Lower lobe of right lung (tissue), 2 donors: ENCODE data around the gene GPR157. TPM values are rescaled to one million over a fixed set of nuclear protein-coding genes. Genes with fewer than 3 reads are reported as not detected.
"Not testable (repeated sequence)": the region's sequence is repeated elsewhere in the genome, so short reads cannot be mapped to it uniquely, and the experiment has no call there.

Source experiments
- ATAC-seq, 2 donors: fragments of 200-7000 bp; cut with Tn5 transposase; one replicate each; pipeline ENCODE4 v1.9.1; 2020 to 2022; ENCODE audit warnings: mild to moderate bottlenecking in 2 of 2, moderate library complexity in 2 of 2
- DNase-seq: peaks from one replicate; pipeline ENCODE4 v3.0.0-alpha.2; 2020
- H3K27ac ChIP-seq: fragments of 200-600 bp; one replicate; pipeline ENCODE4 v1.8.0; 2022
- H3K27me3 ChIP-seq: fragments of 200-600 bp; one replicate; pipeline ENCODE4 v1.8.0; 2022; ENCODE audit warnings: low read depth
- H3K36me3 ChIP-seq: fragments of 200-600 bp; one replicate; pipeline ENCODE4 v1.8.0; 2022; ENCODE audit warnings: mild to moderate bottlenecking
- H3K4me1 ChIP-seq: fragments of 200-600 bp; one replicate; pipeline ENCODE4 v1.8.0; 2022
- H3K4me3 ChIP-seq: fragments of 200-600 bp; one replicate; pipeline ENCODE4 v1.8.0; 2022; ENCODE audit warnings: mild to moderate bottlenecking
- H3K9me3 ChIP-seq: fragments of 200-600 bp; one replicate; pipeline ENCODE4 v1.8.0; 2022
- CTCF ChIP-seq: fragments of 200-600 bp; IDR thresholded peaks from one replicate; pipeline ENCODE4 v1.8.0; 2022; ENCODE audit warnings: antibody characterized with exemption, mild to moderate bottlenecking
- intact Hi-C: fragments of 100-400 bp; cut with DNase I; formaldehyde crosslinking; loops from one replicate; pipeline ENCODE4 v1.11.0; 2022
- total RNA-seq: library from RNA; stranded (reverse); fragmentation: NEBNext Ultra II Directional; extraction: Animal tissue kit (Norgen Biotek cat#: 25700); gene quantifications from one replicate; pipeline ENCODE4 v1.2.1, GENCODE V29; 2021
- donor health status: DM: no; HTN: yes; CAD: no; lungs with severe emphysema.

Gene GPR157
- total RNA-seq, 1 donor from 2014 or later = 14.2 TPM

- Histone ChIP-seq H3K4me3 (no peak overlapping the region), H3K27me3 (no peaks in the 10 kb centered on the region), H3K27ac (no peak overlapping the region), H3K4me1 (peaks cover 35% of the 10 kb centered on the region), H3K9me3 (no peaks in the 10 kb centered on the region), H3K36me3 (no peaks in the 10 kb centered on the region)
- intact Hi-C loops = no loop called here
- no peak for DNase-seq
- no peak for TF ChIP-seq CTCF
- ATAC-seq = no peak
These were observed 32.4 kb upstream of the GPR157 start for GRCh38 chr1:9161342-9161741.

DNA sequence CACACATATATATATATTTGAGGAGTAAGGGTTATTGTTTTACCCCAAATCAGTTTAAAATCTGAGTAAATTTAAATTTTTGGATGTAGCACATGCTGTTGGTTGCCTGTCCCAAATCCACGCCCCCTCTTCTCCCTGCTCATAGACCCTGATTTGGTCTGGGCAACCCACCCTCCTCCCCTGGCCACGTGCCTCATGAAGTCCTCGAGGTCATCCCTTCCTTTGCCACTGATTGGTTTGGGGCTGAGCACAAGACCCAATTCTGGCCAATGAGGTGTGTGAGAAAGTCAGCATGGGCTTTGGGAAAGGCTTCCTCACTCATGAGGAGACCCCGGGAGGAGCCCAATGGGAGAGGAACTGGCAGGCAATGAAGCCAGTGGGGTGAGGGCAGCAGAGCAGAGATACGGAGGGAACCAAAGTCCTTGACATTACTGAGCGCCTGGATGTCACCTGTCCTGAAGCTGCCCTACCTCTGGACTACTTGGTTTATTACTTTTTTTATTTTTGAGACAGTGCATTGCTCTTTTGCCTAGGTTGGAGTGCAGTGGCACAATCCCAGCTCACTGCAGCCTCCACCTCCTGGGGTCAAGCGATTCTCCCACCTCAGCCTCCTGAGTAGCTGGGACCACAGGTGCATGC lies 31.3 kb upstream of the GPR157 start:
- Histone ChIP-seq H3K27ac (no peak overlapping the region), H3K9me3 (no peaks in the 10 kb centered on the region), H3K4me3 (no peak overlapping the region), H3K36me3 (no peaks in the 10 kb centered on the region), H3K4me1 (peaks cover 30% of the 10 kb centered on the region), H3K27me3 (no peaks in the 10 kb centered on the region)
- DNase-seq (no peak), ATAC-seq (no peak)
- no peak for TF ChIP-seq CTCF
- intact Hi-C loops = no loop called here

GRCh38 chr1:9155879-9156278 lies 27.0 kb upstream of the GPR157 start:
- Histone ChIP-seq H3K27ac (no peak overlapping the region), H3K36me3 (peaks cover 5% of the 10 kb centered on the region), H3K27me3 (no peaks in the 10 kb centered on the region), H3K4me3 (no peak overlapping the region), H3K9me3 (no peaks in the 10 kb centered on the region), H3K4me1 (peaks cover 16% of the 10 kb centered on the region)
- intact Hi-C loops = no loop called here
- DNase-seq (no peak), ATAC-seq (no peak)
- no peak for TF ChIP-seq CTCF

DNA sequence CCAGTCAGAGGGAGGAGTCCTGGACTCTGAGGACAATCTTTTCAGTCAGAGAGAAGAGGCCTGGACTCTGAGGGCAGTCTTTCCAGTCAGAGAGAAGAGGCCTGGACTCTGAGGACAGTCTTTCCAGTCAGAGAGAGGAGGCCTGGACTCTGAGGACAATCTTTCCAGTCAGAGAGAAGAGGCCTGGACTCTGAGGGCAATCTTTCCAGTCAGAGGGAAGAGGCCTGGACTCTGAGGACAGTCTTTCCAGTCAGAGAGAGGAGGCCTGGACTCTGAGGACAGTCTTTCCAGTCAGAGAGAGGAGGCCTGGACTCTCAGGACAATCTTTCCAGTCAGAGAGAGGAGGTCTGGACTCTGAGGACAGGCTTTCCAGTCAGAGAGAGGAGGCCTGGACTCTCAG lies 26.5 kb upstream of the GPR157 start:
- peaks cover 21% of the 10 kb centered on the region for H3K4me1 ChIP-seq
- H3K27me3 ChIP-seq, ATAC-seq, H3K9me3 ChIP-seq, H3K4me3 ChIP-seq, DNase-seq, H3K36me3 ChIP-seq, H3K27ac ChIP-seq, intact Hi-C loops: not testable (repeated sequence)

DNA sequence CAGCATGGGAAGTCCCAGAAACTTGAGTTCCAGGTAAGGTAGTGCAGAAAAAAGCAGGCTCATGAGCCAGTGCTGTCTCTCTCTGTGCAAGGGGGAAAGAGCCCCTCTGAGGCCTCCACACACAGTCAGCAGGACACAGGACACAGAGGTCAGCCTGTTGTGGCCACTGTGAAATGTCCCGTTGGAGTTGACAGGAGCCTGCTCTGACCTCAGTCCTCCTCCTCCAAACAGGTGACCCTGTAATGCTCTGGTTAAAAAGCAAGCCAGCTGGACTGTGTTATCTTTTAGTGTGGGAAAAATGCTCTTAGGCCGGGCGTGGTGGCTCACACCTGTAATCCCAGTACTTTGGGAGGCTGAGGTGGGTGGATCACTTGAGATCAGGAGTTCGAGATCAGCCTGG lies 24.2 kb upstream of the GPR157 start:
- Histone ChIP-seq H3K27me3 (no peaks in the 10 kb centered on the region), H3K4me3 (no peak overlapping the region), H3K27ac (peak overlapping the region; percentile 18), H3K9me3 (no peaks in the 10 kb centered on the region), H3K36me3 (peaks cover 12% of the 10 kb centered on the region), H3K4me1 (peaks cover 37% of the 10 kb centered on the region)
- ATAC-seq = no peak
- intact Hi-C loops = no loop called here
- no peak for DNase-seq
- TF ChIP-seq CTCF = no peak

GRCh38 chr1:9152535-9152934 lies 23.6 kb upstream of the GPR157 start:
- Histone ChIP-seq H3K27me3 (no peaks in the 10 kb centered on the region), H3K36me3 (peaks cover 12% of the 10 kb centered on the region), H3K9me3 (no peaks in the 10 kb centered on the region), H3K4me3 (no peak overlapping the region), H3K4me1 (peaks cover 37% of the 10 kb centered on the region), H3K27ac (peak overlapping the region; percentile 81)
- ATAC-seq (no peak), DNase-seq (no peak)
- no peak for TF ChIP-seq CTCF
- intact Hi-C loops = no loop called here
